Measurements from ENCODE around the gene HSD3B1.
"Not testable (repeated sequence)": the region's sequence is repeated elsewhere in the genome, so short reads cannot be mapped to it uniquely, and the experiment has no call there.

Gene HSD3B1

DNA sequence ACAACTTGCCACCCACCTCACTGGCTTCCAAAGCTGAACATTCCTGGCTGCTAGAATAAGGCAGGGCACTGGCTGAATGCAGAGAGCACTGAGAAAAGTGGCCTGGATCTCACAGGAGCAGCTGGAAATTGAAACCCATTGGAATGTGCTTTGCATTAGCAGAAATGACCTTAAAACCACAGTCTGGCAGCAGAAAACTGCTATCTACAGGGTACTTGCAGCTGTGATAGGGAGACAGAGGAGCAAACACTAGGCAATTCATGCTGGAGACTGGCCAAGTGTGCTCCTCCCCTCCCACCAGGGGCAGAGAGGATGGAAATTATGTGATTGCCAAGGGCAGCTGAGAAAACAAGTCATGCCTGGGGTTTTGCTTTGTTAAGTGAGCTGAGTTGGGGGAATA lies 47.2 kb downstream of the HSD3B1 start:
- Mint-ChIP-seq H3K9me3 (no peaks in the 10 kb centered on the region), H3K36me3 (ENCODE audit: low read depth) (no peaks in the 10 kb centered on the region), H3K4me3 (no peak overlapping the region), H3K4me1 (no peaks in the 10 kb centered on the region), H3K27me3 (no peaks in the 10 kb centered on the region), H3K27ac (no peak overlapping the region)
- DNase-seq (no peak), ATAC-seq (no peak)

DNA sequence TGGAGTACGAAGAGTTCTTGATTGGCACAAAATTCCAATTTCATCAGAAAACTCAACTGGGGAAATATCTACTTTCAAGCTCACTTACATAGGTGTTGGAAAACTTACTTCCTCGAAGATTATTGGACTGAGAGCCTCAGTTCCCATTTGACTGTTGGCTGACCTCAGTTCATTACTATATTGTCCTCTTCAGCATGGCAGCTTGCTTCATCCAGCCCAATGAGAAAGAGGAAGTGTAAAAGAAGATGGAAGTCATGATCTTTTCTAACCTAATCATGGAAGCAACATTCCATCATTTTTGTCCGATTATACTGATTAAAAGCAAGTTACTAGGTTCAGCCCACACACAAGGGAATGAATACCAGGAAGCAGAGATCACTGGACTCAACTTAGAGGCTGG lies 49.4 kb downstream of the HSD3B1 start:
- no peak overlapping the region for H3K4me3 Mint-ChIP-seq
- DNase-seq = no peak
- H3K36me3 Mint-ChIP-seq (ENCODE audit: low read depth) = no peaks in the 10 kb centered on the region
- H3K27me3 Mint-ChIP-seq = no peaks in the 10 kb centered on the region
- no peak overlapping the region for H3K27ac Mint-ChIP-seq
- ATAC-seq = no peak
- no peaks in the 10 kb centered on the region for H3K9me3 Mint-ChIP-seq
- H3K4me1 Mint-ChIP-seq = no peaks in the 10 kb centered on the region

- not testable (repeated sequence) for H3K9me3 Mint-ChIP-seq; H3K4me1 Mint-ChIP-seq; H3K4me3 Mint-ChIP-seq; H3K36me3 Mint-ChIP-seq (ENCODE audit: low read depth); H3K27ac Mint-ChIP-seq; H3K27me3 Mint-ChIP-seq; DNase-seq; ATAC-seq
Measured at GRCh38 chr1:119560402-119560801, 53.4 kb downstream of the HSD3B1 start.

DNA sequence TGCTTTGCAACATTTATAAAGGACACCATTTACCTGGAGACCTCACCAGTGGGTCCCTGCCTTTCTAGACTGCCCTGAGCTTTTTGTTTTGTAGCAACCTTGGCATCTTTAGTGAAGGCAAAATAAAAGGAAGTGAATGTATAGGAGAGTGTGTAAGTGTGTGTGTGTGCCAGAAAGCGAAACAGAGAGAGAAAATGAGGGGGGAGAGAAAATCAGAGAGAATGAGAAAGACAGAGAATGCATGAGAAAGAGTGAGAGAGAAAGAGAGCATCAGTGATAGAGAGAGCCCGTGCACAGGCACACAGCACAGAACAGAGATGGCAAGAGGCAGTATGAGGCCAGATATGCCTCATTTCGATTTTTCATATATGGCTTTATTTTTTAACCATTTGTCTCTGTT lies 57.5 kb downstream of the HSD3B1 start:
- Mint-ChIP-seq H3K36me3 (ENCODE audit: low read depth) (no peaks in the 10 kb centered on the region), H3K4me1 (no peaks in the 10 kb centered on the region), H3K4me3 (no peak overlapping the region), H3K9me3 (no peaks in the 10 kb centered on the region), H3K27me3 (peaks cover 8% of the 10 kb centered on the region), H3K27ac (no peak overlapping the region)
- no peak for DNase-seq
- ATAC-seq = no peak

All from activated naive CD8-positive, alpha-beta T cell treated with anti-CD3 and anti-CD28 coated beads, Interleukin-2, amount 50 U/mL, for 24 hours (primary cell).